GM12874 (cell line): ENCODE measurements around the gene CFAP20.

ENCODE experiments used
- CTCF ChIP-seq: IDR thresholded peaks from 2 replicates; pipeline ENCODE4 v1.5.1; 2011; ENCODE audit warnings: low read depth, mild to moderate bottlenecking, control low read depth, low read length, moderate library complexity; ENCODE audit not compliant: insufficient read depth

CFAP20 gene

DNA sequence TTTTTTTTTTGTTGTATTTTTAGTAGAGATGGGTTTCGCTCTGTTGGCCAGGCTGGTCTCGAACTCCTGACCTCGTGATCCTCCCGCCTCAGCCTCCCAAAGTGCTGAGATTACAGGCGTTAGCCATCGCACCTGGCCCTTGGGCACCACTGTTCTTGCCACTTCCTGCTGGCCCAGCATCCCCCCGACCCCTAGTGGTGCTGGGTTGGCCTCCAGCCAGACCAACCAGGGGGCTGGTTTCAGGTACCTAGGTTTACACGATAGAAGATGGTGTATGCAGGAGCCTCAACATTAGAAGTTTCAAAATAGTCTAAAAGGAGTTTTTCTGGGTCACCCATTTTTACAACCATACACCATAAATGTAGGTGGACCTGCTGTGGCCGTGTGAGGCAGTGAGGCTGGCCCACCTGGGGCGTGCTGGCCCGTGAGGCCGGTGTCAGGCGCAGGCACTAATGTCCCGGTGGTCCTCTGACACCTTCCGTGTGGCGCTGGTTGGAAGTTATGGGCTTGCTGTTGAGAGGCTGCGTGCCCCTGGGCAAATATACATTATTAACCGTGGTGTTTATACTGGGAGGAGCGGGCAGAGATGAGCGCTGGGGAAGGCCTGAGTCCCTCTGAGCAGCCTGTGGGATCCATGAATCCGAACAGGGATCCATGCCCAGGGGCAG is 43.5 kb downstream of the CFAP20 start:
- no peak for TF ChIP-seq CTCF

GRCh38 chr16:58085171-58085570 is 44.0 kb downstream of the CFAP20 start:
- no peak for TF ChIP-seq CTCF

DNA sequence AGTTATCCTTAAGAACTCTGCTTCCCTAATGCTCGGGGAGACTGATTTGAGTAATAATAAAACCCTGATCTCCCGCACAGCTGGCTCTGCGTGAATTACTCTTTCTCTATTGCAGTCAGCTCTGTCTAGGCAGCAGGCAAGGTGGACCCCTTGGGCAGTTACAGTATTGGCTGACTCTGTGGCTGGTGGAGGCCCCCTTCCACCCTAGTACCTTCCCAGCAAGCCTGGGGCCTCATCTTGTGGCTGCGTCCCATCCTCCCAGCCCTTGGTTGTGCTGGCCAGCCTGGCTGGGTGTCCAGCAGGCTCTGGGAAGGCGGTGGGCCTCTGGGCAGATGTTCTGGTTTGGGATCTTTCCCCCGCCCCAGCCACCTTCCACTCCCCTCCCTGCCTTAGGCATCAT is 44.5 kb downstream of the CFAP20 start:
- no peak for TF ChIP-seq CTCF

DNA sequence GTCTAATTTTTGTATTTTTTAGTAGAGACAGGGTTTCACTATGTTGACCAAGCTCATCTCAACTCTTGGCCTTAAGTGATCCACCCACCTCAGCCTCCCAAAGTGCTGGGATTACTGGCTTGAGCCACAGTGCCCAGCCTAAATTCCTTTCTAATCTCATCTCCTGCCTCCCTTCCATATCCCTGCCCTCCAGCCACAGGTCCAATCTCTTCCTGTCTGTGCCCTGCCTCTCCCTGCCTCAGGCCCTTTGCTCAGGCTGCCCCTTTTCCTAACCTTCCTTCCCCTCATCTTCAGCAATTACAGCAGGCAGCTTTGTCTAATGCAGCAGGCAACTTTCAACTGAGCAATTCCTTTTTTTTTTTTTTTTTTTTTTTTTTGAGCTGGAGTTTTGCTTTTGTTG is 46.8 kb downstream of the CFAP20 start:
- TF ChIP-seq CTCF = no peak

DNA sequence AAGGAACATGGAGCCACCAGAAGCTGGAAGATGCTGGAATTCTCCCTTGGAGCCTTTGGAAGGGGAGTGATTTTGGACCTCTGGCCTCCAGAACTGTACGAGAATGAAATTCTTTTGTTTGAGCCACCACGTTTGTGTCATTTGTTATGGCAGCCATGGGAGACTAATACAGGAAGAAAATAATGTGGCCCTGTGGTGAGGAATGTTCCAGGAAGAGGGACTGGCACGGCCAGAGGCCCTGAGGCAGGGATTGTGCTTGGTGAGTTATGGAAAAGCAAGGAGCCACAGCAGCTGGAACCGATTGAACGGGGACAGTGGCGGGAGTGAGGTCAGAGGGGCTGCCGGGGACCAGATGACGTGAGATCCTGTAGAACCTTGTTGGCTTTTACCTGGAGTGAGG is 51.4 kb downstream of the CFAP20 start:
- TF ChIP-seq CTCF = no peak

- no peak for TF ChIP-seq CTCF
Measured at GRCh38 chr16:58076514-58076913, 52.7 kb downstream of the CFAP20 start.

- no peak for TF ChIP-seq CTCF
Measured at GRCh38 chr16:58074657-58075056, 54.5 kb downstream of the CFAP20 start.

- no peak for TF ChIP-seq CTCF
Measured at GRCh38 chr16:58070585-58070984, 58.6 kb downstream of the CFAP20 start.
